Measurements from ENCODE around the gene LINC00305.

DNA sequence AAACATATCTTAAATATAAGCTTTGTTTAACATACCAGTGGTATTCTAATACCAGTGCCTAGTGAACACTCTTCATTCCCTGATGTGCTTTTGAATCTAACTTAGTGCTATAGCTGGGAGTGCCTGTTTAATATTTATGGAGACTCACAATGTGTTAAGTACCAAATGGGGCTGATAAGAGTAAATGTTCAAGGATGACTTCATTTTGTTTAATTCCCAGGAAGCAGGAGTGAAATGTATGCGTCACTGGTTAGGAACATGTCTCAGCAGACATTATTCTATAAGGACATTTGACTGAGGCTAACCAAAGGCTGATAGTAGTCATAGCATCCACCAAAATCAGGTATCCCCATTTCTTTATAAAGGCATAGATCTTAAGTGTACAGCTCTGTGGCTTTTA is 31.7 kb upstream of the LINC00305 start:
- TF ChIP-seq SAP30 (IDR thresholded peaks at IDR 0.05; ENCODE audit: insufficient read depth, insufficient replicate concordance, low read length) (no peak), SUZ12 (IDR thresholded peaks at IDR 0.05; ENCODE audit: low read length) (no peak), ZNF274 (IDR thresholded peaks at IDR 0.05; ENCODE audit: borderline replicate concordance, extremely low read depth, low read length) (no peak), SIN3A (conservative IDR thresholded peaks at IDR 0.05 in 1 of 2, IDR thresholded peaks at IDR 0.05 in 1 of 2; ENCODE audit: low read depth in 1 of 2, low read length in 2 of 2) (no peak), RAD21 (IDR thresholded peaks at IDR 0.05 in 1 of 2, conservative IDR thresholded peaks at IDR 0.05 in 1 of 2; ENCODE audit: low read depth in 2 of 2, low read length in 2 of 2) (no peak), SIRT6 (IDR thresholded peaks at IDR 0.05; ENCODE audit: low read length) (no peak), POLR2A (IDR thresholded peaks at IDR 0.05; ENCODE audit: control extremely low read depth in 1 of 2, low read depth in 2 of 2, low read length in 2 of 2) (no peak), CHD1 (IDR thresholded peaks at IDR 0.05; ENCODE audit: low read depth, low read length) (no peak), RXRA (IDR thresholded peaks at IDR 0.05; ENCODE audit: insufficient read depth, low read depth, low read length) (no peak), POLR2AphosphoS5 (IDR thresholded peaks at IDR 0.05; ENCODE audit: low read depth, low read length) (no peak)
- TF ChIP-seq, protein P1, sequence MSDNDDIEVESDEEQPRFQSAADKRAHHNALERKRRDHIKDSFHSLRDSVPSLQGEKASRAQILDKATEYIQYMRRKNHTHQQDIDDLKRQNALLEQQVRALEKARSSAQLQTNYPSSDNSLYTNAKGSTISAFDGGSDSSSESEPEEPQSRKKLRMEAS (IDR thresholded peaks at IDR 0.05), result no peak
- TF ChIP-seq, protein P2, sequence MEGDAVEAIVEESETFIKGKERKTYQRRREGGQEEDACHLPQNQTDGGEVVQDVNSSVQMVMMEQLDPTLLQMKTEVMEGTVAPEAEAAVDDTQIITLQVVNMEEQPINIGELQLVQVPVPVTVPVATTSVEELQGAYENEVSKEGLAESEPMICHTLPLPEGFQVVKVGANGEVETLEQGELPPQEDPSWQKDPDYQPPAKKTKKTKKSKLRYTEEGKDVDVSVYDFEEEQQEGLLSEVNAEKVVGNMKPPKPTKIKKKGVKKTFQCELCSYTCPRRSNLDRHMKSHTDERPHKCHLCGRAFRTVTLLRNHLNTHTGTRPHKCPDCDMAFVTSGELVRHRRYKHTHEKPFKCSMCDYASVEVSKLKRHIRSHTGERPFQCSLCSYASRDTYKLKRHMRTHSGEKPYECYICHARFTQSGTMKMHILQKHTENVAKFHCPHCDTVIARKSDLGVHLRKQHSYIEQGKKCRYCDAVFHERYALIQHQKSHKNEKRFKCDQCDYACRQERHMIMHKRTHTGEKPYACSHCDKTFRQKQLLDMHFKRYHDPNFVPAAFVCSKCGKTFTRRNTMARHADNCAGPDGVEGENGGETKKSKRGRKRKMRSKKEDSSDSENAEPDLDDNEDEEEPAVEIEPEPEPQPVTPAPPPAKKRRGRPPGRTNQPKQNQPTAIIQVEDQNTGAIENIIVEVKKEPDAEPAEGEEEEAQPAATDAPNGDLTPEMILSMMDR (IDR thresholded peaks at IDR 0.05; ENCODE audit: control extremely low read depth in 1 of 3, insufficient read depth in 1 of 3, low read depth in 1 of 3, low read length in 3 of 3), result no peak
